Small intestine (tissue), 7 donors: ENCODE data around the gene NR6A1. TPM values are rescaled to one million over a fixed set of nuclear protein-coding genes. Genes with fewer than 3 reads are reported as not detected.
A peak's percentile ranks its signal among the peaks of the same experiment; 100 is the strongest.

ENCODE experiments used
- DNase-seq, 2 donors: peaks; one replicate each; pipeline versions ENCODE4 v3.0.0 to v3.0.0-alpha.2; 2013
- FAIRE-seq: peaks from 2 replicates; lab custom pipeline; 2012; peaks lifted over from hg19 to GRCh38; lab: Jason Lieb, UNC
- H3K27ac ChIP-seq, 3 donors: one replicate each; pipeline ENCODE4 v1.5.1; 2013; ENCODE audit warnings: low read length in 2 of 3, mild to moderate bottlenecking in 2 of 3, control low read depth in 1 of 3, inconsistent platforms in 1 of 3, low read depth in 1 of 3, moderate library complexity in 1 of 3
- H3K27me3 ChIP-seq, 3 donors: one replicate each; pipeline ENCODE4 v1.6.1; 2013; ENCODE audit warnings: low read length in 3 of 3, inconsistent platforms in 1 of 3; ENCODE audit not compliant: control insufficient read depth in 3 of 3, insufficient read depth in 3 of 3
- H3K36me3 ChIP-seq, 3 donors: one replicate each; pipeline ENCODE4 v1.6.1; 2013; ENCODE audit warnings: low read length in 3 of 3, inconsistent platforms in 1 of 3, low read depth in 1 of 3, mild to moderate bottlenecking in 1 of 3, moderate library complexity in 1 of 3; ENCODE audit not compliant: control insufficient read depth in 3 of 3, insufficient read depth in 2 of 3
- H3K4me1 ChIP-seq, 3 donors: one replicate each; pipeline ENCODE4 v1.6.1; 2013; ENCODE audit warnings: low read length in 2 of 3, inconsistent platforms in 1 of 3, low read depth in 1 of 3, mild to moderate bottlenecking in 1 of 3, moderate library complexity in 1 of 3; ENCODE audit not compliant: control insufficient read depth in 3 of 3, insufficient read depth in 2 of 3
- H3K4me3 ChIP-seq, 3 donors: one replicate each; pipeline ENCODE4 v1.5.1; 2013; ENCODE audit warnings: low read length in 3 of 3, control low read depth in 1 of 3, inconsistent platforms in 1 of 3, low read depth in 1 of 3, mild to moderate bottlenecking in 1 of 3, moderate library complexity in 1 of 3
- H3K9me3 ChIP-seq, 2 donors: one replicate each; pipeline ENCODE4 v1.6.1; 2013; ENCODE audit warnings: low read depth in 1 of 2, low read length in 1 of 2; ENCODE audit not compliant: control insufficient read depth in 2 of 2, insufficient read depth in 1 of 2
- WGBS, 3 donors: extraction: QIAGEN DNeasy Blood & Tissue Kit; methylation state at CpG; one replicate each; pipeline ENCODE4 v1.1.7; 2013; 5-methylcytosine and 5-hydroxymethylcytosine counted together
- polyA plus RNA-seq, 4 donors: library from polyadenylated mRNA; stranded (reverse) in 3 of 4; unstranded in 1 of 4; fragments of 200-250 nt in 3 of 4; fragments of 120-200 nt in 1 of 4; gene quantifications; one replicate each; pipeline versions ENCODE4 v1.2.1 to v1.2.3, GENCODE V29; 2013
- donor health status: healthy with polysubstance abuse.
- donor health status: control.
- donor health status: control.
- donor health status: Bipolar disorder and iron deficiency.
- donor health status: healthy.

The NR6A1 gene
- polyA plus RNA-seq, 4 donors: 2.3 to 6.0 (median 4.0) TPM

DNA sequence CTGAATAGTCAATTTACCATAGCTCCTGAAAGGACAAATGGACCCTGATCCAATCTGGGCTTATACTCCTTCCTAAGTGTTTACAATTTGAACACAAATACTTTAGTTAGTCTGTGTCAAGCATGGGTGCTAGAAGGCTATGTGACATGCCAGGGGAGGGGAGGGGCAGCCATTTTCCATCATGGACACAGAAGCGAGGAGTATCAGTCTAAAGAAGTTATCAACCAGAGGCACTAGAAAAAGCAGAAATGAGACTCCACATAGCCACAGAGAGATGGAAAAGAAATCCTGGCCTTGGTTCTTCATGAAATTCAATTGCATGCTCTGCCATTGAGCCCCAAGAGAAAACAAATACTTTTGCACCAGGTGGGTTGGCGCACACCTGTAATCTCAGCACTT is 61.8 kb downstream of the NR6A1 start:
- Histone ChIP-seq H3K4me1 (peaks cover 0 to 7% (median 0%) of the 10 kb centered on the region in 3 donors), H3K9me3 (no peaks in the 10 kb centered on the region), H3K27me3 (no peaks in the 10 kb centered on the region), H3K4me3 (no peak overlapping the region), H3K27ac (no peak overlapping the region), H3K36me3 (peaks cover 0 to 3% (median 0%) of the 10 kb centered on the region in 3 donors)
- DNase-seq: no peak
- FAIRE-seq: no peak
- WGBS, 3 donors: 90 to 98% (median 98%) methylated on average over 2 of the region's 2 CpGs

DNA sequence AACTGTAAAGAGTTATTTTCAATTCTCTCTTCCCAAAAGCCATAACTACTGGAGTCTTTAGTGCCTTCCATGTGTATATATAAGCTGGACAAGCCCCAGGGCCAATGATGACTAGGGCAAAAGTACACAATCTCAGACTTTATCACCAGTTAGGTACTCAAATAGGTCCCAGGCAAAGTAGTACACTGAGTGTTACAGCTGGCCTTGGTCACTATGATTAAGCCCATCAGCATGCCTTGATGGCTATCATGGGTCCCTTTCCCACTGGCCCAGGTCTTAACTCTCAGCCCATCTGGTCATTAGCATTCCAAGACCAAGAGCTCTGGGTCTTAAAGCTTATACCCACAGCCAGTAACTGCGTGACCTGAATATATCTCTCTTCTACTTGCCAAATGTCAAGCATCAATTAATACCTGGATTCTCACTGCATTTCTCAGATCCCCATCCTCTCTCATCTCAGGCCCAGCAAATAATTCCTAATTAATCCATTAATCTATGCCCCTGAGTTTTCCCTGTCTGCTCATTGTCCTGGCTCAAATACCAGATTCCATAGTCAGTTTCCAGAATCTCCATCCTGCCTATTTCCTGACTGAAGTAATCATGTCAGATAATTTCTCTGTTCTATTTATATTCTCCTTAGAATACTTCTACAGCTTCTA is 62.3 kb downstream of the NR6A1 start:
- Histone ChIP-seq H3K4me3 (no peak overlapping the region), H3K27ac (no peak overlapping the region), H3K9me3 (peaks cover 0 to under 1% of the 10 kb centered on the region in 2 donors), H3K36me3 (peaks cover 0 to 3% (median 0%) of the 10 kb centered on the region in 3 donors), H3K4me1 (peaks cover 0 to 7% (median 0%) of the 10 kb centered on the region in 3 donors), H3K27me3 (no peaks in the 10 kb centered on the region)
- FAIRE-seq (no peak), DNase-seq (peak in 1 of 2 donors; percentile 58)
- WGBS, 3 donors: 86 to 100% (median 93%) methylated on average over 1 of the region's 1 CpG

DNA sequence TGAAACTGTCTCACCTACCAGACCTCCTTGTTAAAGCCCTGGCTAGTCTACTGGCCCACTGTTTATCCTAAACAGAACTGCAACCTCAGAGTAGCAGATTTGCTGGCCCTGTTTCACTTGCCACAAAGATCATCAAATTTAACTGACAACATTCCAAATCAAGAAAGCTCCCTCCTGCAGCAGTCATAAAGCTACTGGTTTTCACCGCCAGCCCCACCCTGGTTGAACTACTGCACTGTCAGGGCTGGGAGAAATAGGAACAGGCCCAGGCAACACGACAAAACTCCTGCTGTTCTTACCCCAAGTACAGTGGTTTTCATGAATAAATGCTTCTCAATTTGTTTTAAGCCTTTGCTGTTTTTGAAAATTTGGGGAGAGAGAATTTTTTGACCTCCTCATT is 63.0 kb downstream of the NR6A1 start:
- WGBS, 3 donors: 16 to 51% (median 25%) methylated on average over 2 of the region's 2 CpGs
- Histone ChIP-seq H3K36me3 (peaks cover 0 to 8% (median 2%) of the 10 kb centered on the region in 3 donors), H3K4me3 (no peak overlapping the region), H3K27ac (no peak overlapping the region), H3K4me1 (peaks cover 0 to 7% (median 0%) of the 10 kb centered on the region in 3 donors), H3K27me3 (no peaks in the 10 kb centered on the region), H3K9me3 (peaks cover 0 to 6% of the 10 kb centered on the region in 2 donors)
- DNase-seq (peak in 1 of 2 donors; percentile 56), FAIRE-seq (no peak)

DNA sequence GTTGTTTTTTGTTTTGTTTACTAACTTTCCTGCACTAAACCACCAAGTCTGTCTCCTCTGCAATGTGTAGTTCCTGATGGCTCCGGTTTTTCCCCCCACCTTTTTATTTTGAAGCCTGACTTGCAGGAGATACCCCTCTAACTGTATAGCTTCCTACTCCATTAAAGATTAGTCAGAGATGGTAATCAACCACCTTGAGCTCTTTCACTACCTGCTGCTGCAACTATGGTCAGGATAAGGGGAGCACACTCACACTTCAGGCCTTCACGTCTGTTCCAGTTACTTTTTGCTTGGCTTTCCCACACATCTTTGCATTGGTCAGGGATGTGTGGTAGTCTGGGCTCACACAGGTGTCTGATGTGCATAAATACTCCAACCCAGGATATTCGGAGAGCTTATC is 63.4 kb downstream of the NR6A1 start:
- no peak overlapping the region for H3K4me3 ChIP-seq
- WGBS, 3 donors: 28 to 64% (median 48%) methylated on average over 3 of the region's 3 CpGs
- DNase-seq: no peak
- peaks cover 0 to 9% of the 10 kb centered on the region in 2 donors for H3K9me3 ChIP-seq
- H3K27ac ChIP-seq: no peak overlapping the region
- no peaks in the 10 kb centered on the region for H3K27me3 ChIP-seq
- FAIRE-seq: no peak
- H3K36me3 ChIP-seq: peaks cover 0 to 9% (median 2%) of the 10 kb centered on the region in 3 donors
- peaks cover 0 to 7% (median 0%) of the 10 kb centered on the region in 3 donors for H3K4me1 ChIP-seq

DNA sequence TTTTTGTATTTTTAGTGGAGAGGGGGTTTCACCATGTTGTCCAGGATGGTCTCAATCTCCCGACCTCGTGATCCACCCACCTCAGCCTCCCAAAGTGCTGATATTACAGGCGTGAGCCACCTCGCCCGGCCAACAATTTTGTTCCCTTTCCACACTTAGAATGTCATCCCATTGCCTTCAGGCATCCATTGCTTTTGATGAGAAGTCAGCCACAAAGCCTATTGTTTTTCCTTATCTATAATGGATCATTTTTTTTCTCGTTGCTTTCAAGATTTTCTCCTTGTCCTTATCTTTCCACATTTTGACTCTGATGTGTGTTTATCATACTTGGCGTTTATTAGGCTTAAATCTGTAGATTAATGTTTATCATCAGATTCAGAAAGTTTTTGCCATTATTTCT is 64.4 kb downstream of the NR6A1 start:
- 88 to 93% (median 91%) methylated on average over 7 of the region's 7 CpGs for WGBS, 3 donors
- FAIRE-seq (no peak), DNase-seq (no peak)
- Histone ChIP-seq H3K27me3 (no peaks in the 10 kb centered on the region), H3K4me1 (peaks cover 0 to 7% (median 0%) of the 10 kb centered on the region in 3 donors), H3K27ac (no peak overlapping the region), H3K36me3 (peaks cover 0 to 9% (median 2%) of the 10 kb centered on the region in 3 donors), H3K4me3 (no peak overlapping the region), H3K9me3 (peaks cover 0 to 9% of the 10 kb centered on the region in 2 donors)

DNA sequence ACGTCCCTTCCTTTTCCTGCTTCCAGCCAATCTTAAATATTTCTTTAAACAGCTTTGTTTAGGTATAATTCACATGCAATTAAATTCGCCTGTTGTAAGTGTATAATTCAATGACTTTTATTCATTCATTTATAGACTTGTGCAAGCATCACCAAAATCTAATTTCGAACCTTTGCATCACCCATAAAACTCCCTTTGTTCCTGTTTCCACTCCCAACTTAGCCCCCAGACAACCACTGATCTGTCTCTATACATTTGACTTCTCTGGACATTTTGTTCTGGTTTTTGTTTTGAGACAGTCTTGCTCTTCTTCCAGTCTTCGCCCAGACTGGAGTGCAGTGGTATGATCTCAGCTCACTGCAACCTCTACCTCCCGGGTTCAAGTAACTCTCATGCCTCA is 71.5 kb downstream of the NR6A1 start:
- Histone ChIP-seq H3K4me3 (no peak overlapping the region), H3K27ac (no peak overlapping the region), H3K36me3 (peaks cover 0 to 6% (median 2%) of the 10 kb centered on the region in 3 donors), H3K9me3 (peaks cover 0 to 9% of the 10 kb centered on the region in 2 donors), H3K27me3 (no peaks in the 10 kb centered on the region), H3K4me1 (no peaks in the 10 kb centered on the region)
- no peak for FAIRE-seq
- WGBS, 3 donors: 87 to 90% (median 88%) methylated on average over 5 of the region's 5 CpGs
- no peak for DNase-seq

DNA sequence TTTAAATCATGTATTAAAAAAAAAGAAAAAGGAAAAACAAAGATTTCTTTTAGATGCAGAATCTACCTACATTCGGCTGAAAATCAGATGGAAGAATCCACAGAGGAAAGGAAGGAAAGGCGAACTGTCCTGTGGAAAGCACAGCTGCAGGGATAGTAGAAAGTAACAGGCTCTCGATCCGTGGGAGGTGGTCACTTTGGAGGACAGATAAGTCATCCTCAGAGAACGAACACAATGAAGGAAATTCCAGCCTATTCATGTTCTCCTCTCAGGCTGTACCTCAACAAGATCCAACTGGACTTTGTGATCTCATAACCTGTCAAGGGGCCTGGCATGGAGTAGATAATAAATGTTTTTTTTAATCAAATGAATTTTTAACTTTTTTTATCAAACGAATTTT is 72.8 kb downstream of the NR6A1 start:
- WGBS, 3 donors: 48 to 55% (median 48%) methylated on average over 6 of the region's 6 CpGs
- no peaks in the 10 kb centered on the region for H3K4me1 ChIP-seq
- FAIRE-seq (no peak), DNase-seq (no peak)
- H3K27me3 ChIP-seq: no peaks in the 10 kb centered on the region
- H3K36me3 ChIP-seq: peaks cover 0 to 6% (median 2%) of the 10 kb centered on the region in 3 donors
- H3K27ac ChIP-seq: no peak overlapping the region
- peaks cover 0 to 5% of the 10 kb centered on the region in 2 donors for H3K9me3 ChIP-seq
- no peak overlapping the region for H3K4me3 ChIP-seq

DNA sequence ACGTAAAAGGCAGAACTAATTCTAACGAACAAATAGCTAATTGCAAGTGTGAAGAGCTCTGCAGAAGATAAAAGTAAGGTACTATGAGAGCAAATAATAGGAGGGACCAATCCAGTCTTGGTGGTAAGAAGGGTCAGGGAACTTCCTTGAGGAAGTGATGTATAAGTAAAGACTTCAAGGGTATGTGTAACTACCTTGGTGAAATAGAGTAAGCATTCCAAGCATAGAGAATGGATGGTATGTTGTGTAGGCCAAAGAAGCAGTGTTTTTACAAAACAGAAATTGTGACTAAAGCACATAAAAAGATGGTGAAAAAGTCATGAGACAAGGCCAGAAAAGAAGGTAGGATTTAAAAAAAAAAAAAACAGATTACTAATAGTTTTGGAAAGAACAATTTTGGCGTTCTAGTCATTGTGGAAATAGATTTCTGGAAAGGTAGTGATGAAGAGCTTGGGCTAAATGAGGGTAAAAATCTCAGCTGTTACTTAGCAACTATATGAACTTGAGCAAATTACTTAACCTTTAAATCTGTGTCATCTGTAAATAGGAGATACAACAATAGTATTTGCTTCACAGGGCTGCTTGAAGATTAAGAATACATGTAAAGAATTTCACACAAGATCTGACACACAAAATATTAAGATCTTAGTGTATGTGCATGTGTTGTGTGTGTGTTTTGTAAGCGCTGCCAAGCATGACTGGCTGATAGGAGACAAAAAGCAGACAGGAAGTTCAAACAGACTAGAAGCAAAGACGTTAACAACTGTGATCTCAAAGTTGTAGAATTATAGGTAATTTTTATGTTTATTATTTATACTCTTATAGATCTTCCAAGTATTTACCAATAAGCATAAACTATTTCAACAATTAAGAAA is 73.5 kb downstream of the NR6A1 start:
- no peak for DNase-seq
- Histone ChIP-seq H3K27ac (no peak overlapping the region), H3K36me3 (peaks cover 0 to 4% (median 0%) of the 10 kb centered on the region in 3 donors), H3K4me1 (no peaks in the 10 kb centered on the region), H3K4me3 (no peak overlapping the region), H3K9me3 (no peaks in the 10 kb centered on the region), H3K27me3 (no peaks in the 10 kb centered on the region)
- no peak for FAIRE-seq
- WGBS, 3 donors: 74 to 82% (median 82%) methylated on average over 5 of the region's 5 CpGs
